HFFc6 (cell line): ENCODE results near the gene WDR33. TPM values are rescaled to one million over a fixed set of nuclear protein-coding genes. Genes with fewer than 3 reads are reported as not detected.
A peak's percentile ranks its signal among the peaks of the same experiment; 100 is the strongest.

Source experiments
- DNase-seq: peaks from one replicate; pipeline ENCODE4 v3.0.0-alpha.2; 2018
- H3K27ac Mint-ChIP-seq: 2 replicates; pipeline ENCODE4 v1.8.0; 2020; ENCODE audit warnings: mild to moderate bottlenecking, mixed read lengths
- H3K27me3 Mint-ChIP-seq: 2 replicates; pipeline ENCODE4 v1.8.0; 2021; ENCODE audit warnings: mild to moderate bottlenecking, moderate library complexity, mixed read lengths; ENCODE audit not compliant: insufficient read depth
- H3K36me3 Mint-ChIP-seq: 2 replicates; pipeline ENCODE4 v1.8.0; 2021; ENCODE audit warnings: low read depth, mixed read lengths
- H3K4me1 Mint-ChIP-seq: 2 replicates; pipeline ENCODE4 v1.8.0; 2020; ENCODE audit warnings: low read depth, mixed read lengths
- H3K4me3 Mint-ChIP-seq: 2 replicates; pipeline ENCODE4 v1.8.0; 2020; ENCODE audit warnings: mild to moderate bottlenecking, moderate library complexity, mixed read lengths
- H3K9me3 Mint-ChIP-seq: 2 replicates; pipeline ENCODE4 v1.8.0; 2020; ENCODE audit warnings: mild to moderate bottlenecking, mixed read lengths
- CTCF ChIP-seq: fragments of 200-600 bp; sonication (generic); IDR thresholded peaks from 2 replicates; pipeline ENCODE4 v1.5.0; 2021; ENCODE audit warnings: antibody characterized with exemption, mild to moderate bottlenecking
- total RNA-seq, 6 experiments: library from RNA; stranded (reverse); fragmentation: NEBNext Ultra II Directional; extraction: Animal tissue kit (Norgen Biotek cat#: 25700); gene quantifications; 2 replicates in 1 of 6; 3 replicates in 5 of 6; pipeline ENCODE4 v1.2.3, GENCODE V29; 2021

The WDR33 gene
- total RNA-seq, 6 experiments from 2014 or later: 36.3 to 40.1 (median 39.4) TPM

GRCh38 chr2:127655209-127656073, 155.5 kb downstream of the WDR33 start:
- no peak for TF ChIP-seq CTCF
- H3K9me3 Mint-ChIP-seq: no peaks in the 10 kb centered on the region
- H3K27me3 Mint-ChIP-seq: peaks cover 5% of the 10 kb centered on the region; the same call in 1 of the 2 replicates
- no peak for DNase-seq
- peaks cover 12% of the 10 kb centered on the region for H3K36me3 Mint-ChIP-seq
- H3K4me3 Mint-ChIP-seq: no peak overlapping the region
- H3K27ac Mint-ChIP-seq: no peak overlapping the region
- no peaks in the 10 kb centered on the region for H3K4me1 Mint-ChIP-seq

- Mint-ChIP-seq H3K27ac (no peak overlapping the region), H3K9me3 (no peaks in the 10 kb centered on the region), H3K4me1 (peaks cover under 1% of the 10 kb centered on the region; the same call in 1 of the 2 replicates), H3K4me3 (no peak overlapping the region), H3K36me3 (peaks cover 5% of the 10 kb centered on the region), H3K27me3 (peaks cover 5% of the 10 kb centered on the region; the same call in 1 of the 2 replicates)
- DNase-seq: no peak
- no peak for TF ChIP-seq CTCF
These were observed 156.2 kb downstream of the WDR33 start for GRCh38 chr2:127654838-127655175.

- DNase-seq: no peak
- Mint-ChIP-seq H3K4me1 (peaks cover 6% of the 10 kb centered on the region), H3K4me3 (no peak overlapping the region), H3K27ac (no peak overlapping the region), H3K9me3 (no peaks in the 10 kb centered on the region), H3K36me3 (no peaks in the 10 kb centered on the region; the same call in 1 of the 2 replicates), H3K27me3 (peaks cover 5% of the 10 kb centered on the region)
- TF ChIP-seq CTCF: no peak
These were observed 156.7 kb downstream of the WDR33 start for GRCh38 chr2:127654084-127654837.

- Mint-ChIP-seq H3K27me3 (peaks cover 3% of the 10 kb centered on the region), H3K4me1 (peaks cover 8% of the 10 kb centered on the region), H3K27ac (no peak overlapping the region), H3K4me3 (no peak overlapping the region), H3K36me3 (no peaks in the 10 kb centered on the region; the same call in 1 of the 2 replicates), H3K9me3 (no peaks in the 10 kb centered on the region)
- no peak for TF ChIP-seq CTCF
- DNase-seq: no peak
These were observed 157.4 kb downstream of the WDR33 start for GRCh38 chr2:127653421-127654083.

- Mint-ChIP-seq H3K27me3 (peaks cover 3% of the 10 kb centered on the region), H3K4me3 (no peak overlapping the region), H3K27ac (peak overlapping the region; percentile 34; the same call in 1 of the 2 replicates), H3K9me3 (no peaks in the 10 kb centered on the region), H3K36me3 (no peaks in the 10 kb centered on the region; the same call in 1 of the 2 replicates), H3K4me1 (peaks cover 13% of the 10 kb centered on the region)
- no peak for TF ChIP-seq CTCF
- no peak for DNase-seq
These were observed 158.1 kb downstream of the WDR33 start for GRCh38 chr2:127652786-127653357.
